GM12873 (cell line): Measurements from ENCODE around the gene DEK.

Source experiments
- CTCF ChIP-seq: IDR thresholded peaks from 2 replicates; pipeline ENCODE4 v1.5.1; 2012; ENCODE audit warnings: low read depth, mild to moderate bottlenecking, moderate library complexity, low read length, control low read depth; ENCODE audit not compliant: insufficient read depth; ENCODE audit errors: missing control alignments

The DEK gene

GRCh38 chr6:18242062-18242851 is 22.1 kb downstream of the DEK start:
- TF ChIP-seq CTCF, result no peak

GRCh38 chr6:18241208-18242038 is 22.9 kb downstream of the DEK start:
- TF ChIP-seq CTCF, result no peak

GRCh38 chr6:18240230-18240629 is 24.1 kb downstream of the DEK start:
- no peak for TF ChIP-seq CTCF

- TF ChIP-seq CTCF, result no peak
These were observed 27.2 kb downstream of the DEK start for GRCh38 chr6:18237167-18237566.

- TF ChIP-seq CTCF, result no peak
These were observed 28.8 kb downstream of the DEK start for GRCh38 chr6:18235524-18235923.

- TF ChIP-seq CTCF, result no peak
These were observed 29.8 kb downstream of the DEK start for GRCh38 chr6:18234564-18234963.

GRCh38 chr6:18221288-18221615 is 43.1 kb downstream of the DEK start:
- no peak for TF ChIP-seq CTCF
